ENCODE measurements around the gene TSHZ2.
"Not testable (repeated sequence)": the region's sequence is repeated elsewhere in the genome, so short reads cannot be mapped to it uniquely, and the experiment has no call there.

The TSHZ2 gene

GRCh38 chr20:53527196-53527595 lies 555.0 kb downstream of the TSHZ2 start:
- no peak for FAIRE-seq

GRCh38 chr20:53529658-53530057 lies 557.5 kb downstream of the TSHZ2 start:
- no peak for FAIRE-seq

GRCh38 chr20:53530440-53530839 lies 558.3 kb downstream of the TSHZ2 start:
- no peak for FAIRE-seq

GRCh38 chr20:53532654-53533312 lies 560.6 kb downstream of the TSHZ2 start:
- not testable (repeated sequence) for FAIRE-seq

GRCh38 chr20:53533500-53533899 lies 561.3 kb downstream of the TSHZ2 start:
- no peak for FAIRE-seq

- FAIRE-seq = no peak
These were observed 561.9 kb downstream of the TSHZ2 start for GRCh38 chr20:53534037-53534436.

- no peak for FAIRE-seq
These were observed 563.7 kb downstream of the TSHZ2 start for GRCh38 chr20:53535878-53536277.

- not testable (repeated sequence) for FAIRE-seq
These were observed 564.2 kb downstream of the TSHZ2 start for GRCh38 chr20:53536382-53536781.

GRCh38 chr20:53539516-53539915 lies 567.4 kb downstream of the TSHZ2 start:
- FAIRE-seq = no peak

All from islet of Langerhans (tissue), 1 donor.